ENCODE results near the gene INSR. TPM values are rescaled to one million over a fixed set of nuclear protein-coding genes. Genes with fewer than 3 reads are reported as not detected.

The INSR gene
- polyA plus RNA-seq, 1 of the 3 experiments (the other 2 are of a cell fraction) = 3.6 TPM

DNA sequence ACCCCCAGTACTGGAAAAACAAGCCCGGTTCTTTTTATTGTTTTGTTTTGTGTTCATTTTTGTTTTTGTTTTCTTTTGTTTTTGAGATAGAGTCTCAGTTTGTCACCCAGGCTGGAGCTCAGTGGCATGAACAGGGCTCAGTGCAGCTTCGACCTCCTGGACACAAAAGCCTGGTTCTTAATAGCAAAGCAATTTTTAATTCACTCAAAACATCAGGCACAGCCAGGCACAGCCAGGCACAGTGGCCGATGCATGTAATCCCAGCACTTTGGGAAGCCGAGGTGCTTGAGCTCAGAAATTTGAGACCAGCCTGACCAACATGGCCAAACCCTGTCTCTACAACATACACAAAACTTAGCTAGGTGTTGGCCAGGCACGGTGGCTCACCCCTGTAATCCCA, 30.7 kb downstream of the INSR start:
- no peaks in the 10 kb centered on the region for H3K9me3 ChIP-seq
- H3K79me2 ChIP-seq (ENCODE audit: insufficient read depth) = no peaks in the 10 kb centered on the region
- no peak for DNase-seq
- H3K27ac ChIP-seq (ENCODE audit: low read depth in 2 of 2, low read length in 1 of 2) = no peak overlapping the region
- POLR2A ChIA-PET = no interaction called here
- TF ChIP-seq YY1 (IDR thresholded peaks at IDR 0.05; ENCODE audit: low read depth) (no peak), RCOR1 (IDR thresholded peaks at IDR 0.05; ENCODE audit: low read length) (no peak), ELF1 (IDR thresholded peaks at IDR 0.05) (no peak)
- TF ChIP-seq, protein P1, sequence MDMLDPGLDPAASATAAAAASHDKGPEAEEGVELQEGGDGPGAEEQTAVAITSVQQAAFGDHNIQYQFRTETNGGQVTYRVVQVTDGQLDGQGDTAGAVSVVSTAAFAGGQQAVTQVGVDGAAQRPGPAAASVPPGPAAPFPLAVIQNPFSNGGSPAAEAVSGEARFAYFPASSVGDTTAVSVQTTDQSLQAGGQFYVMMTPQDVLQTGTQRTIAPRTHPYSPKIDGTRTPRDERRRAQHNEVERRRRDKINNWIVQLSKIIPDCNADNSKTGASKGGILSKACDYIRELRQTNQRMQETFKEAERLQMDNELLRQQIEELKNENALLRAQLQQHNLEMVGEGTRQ (IDR thresholded peaks at IDR 0.05; ENCODE audit: borderline replicate concordance, low read depth, low read length) = no peak
- H3F3A ChIP-seq (replicated peaks; ENCODE audit: insufficient read depth) = no peaks in the 10 kb centered on the region
- no peak overlapping the region for H2AFZ ChIP-seq (ENCODE audit: low read depth)
- H3K4me3 ChIP-seq (ENCODE audit: low read depth in 2 of 2, low read length in 1 of 2) = no peak overlapping the region
- WGBS (ENCODE audit: low lambda C conversion rate) = 73% methylated on average over 5 of the region's 5 CpGs
- no peaks in the 10 kb centered on the region for H3K27me3 ChIP-seq (ENCODE audit: insufficient read depth)
- H3K36me3 ChIP-seq (replicated peaks in 1 of 2; ENCODE audit: control insufficient read depth in 1 of 2, insufficient read depth in 2 of 2, low read length in 1 of 2) = peaks cover 0 to 11% of the 10 kb centered on the region in 2 experiments
- no peaks in the 10 kb centered on the region for H3K4me1 ChIP-seq (ENCODE audit: control insufficient read depth in 1 of 2, insufficient read depth in 2 of 2, low read depth in 1 of 2, low read length in 1 of 2)
- H4K20me1 ChIP-seq (ENCODE audit: insufficient read depth) = no peaks in the 10 kb centered on the region
- no peak overlapping the region for H3K9ac ChIP-seq
- CTCF ChIA-PET = no interaction called here
- no peak overlapping the region for H3K4me2 ChIP-seq
- H3K9me2 ChIP-seq = no peaks in the 10 kb centered on the region

GRCh38 chr19:7263066-7263465, 31.1 kb downstream of the INSR start:
- Histone ChIP-seq H3K9me2 (no peaks in the 10 kb centered on the region), H4K20me1 (ENCODE audit: insufficient read depth) (no peaks in the 10 kb centered on the region), H3K27ac (ENCODE audit: low read depth in 2 of 2, low read length in 1 of 2) (no peak overlapping the region), H3F3A (replicated peaks; ENCODE audit: insufficient read depth) (no peaks in the 10 kb centered on the region), H3K79me2 (ENCODE audit: insufficient read depth) (no peaks in the 10 kb centered on the region), H3K36me3 (replicated peaks in 1 of 2; ENCODE audit: control insufficient read depth in 1 of 2, insufficient read depth in 2 of 2, low read length in 1 of 2) (peaks cover 0 to 11% of the 10 kb centered on the region in 2 experiments), H3K4me1 (ENCODE audit: control insufficient read depth in 1 of 2, insufficient read depth in 2 of 2, low read depth in 1 of 2, low read length in 1 of 2) (no peaks in the 10 kb centered on the region), H3K4me2 (no peak overlapping the region), H3K9me3 (no peaks in the 10 kb centered on the region), H3K9ac (no peak overlapping the region), H3K4me3 (ENCODE audit: low read depth in 2 of 2, low read length in 1 of 2) (no peak overlapping the region), H3K27me3 (ENCODE audit: insufficient read depth) (no peaks in the 10 kb centered on the region), H2AFZ (ENCODE audit: low read depth) (no peak overlapping the region)
- ChIA-PET POLR2A (no interaction called here), CTCF (interaction anchor here (1.3 kb wide), 1 partner anchor 12 kb away, joined by 3 read pairs; no protein-coding TSS in a partner anchor)
- no peak for DNase-seq
- TF ChIP-seq NRF1 (IDR thresholded peaks at IDR 0.05; ENCODE audit: low read depth, low read length) (no peak), RFX5 (IDR thresholded peaks at IDR 0.05; ENCODE audit: low read length) (no peak), ELF1 (IDR thresholded peaks at IDR 0.05) (no peak), FOXJ3 (CRISPR knock-in tag; IDR thresholded peaks at IDR 0.05) (no peak), MXI1 (IDR thresholded peaks at IDR 0.05; ENCODE audit: low read depth, low read length) (no peak), TAF1 (IDR thresholded peaks at IDR 0.05; ENCODE audit: borderline replicate concordance, low read depth, low read length) (no peak), POLR2AphosphoS5 (IDR thresholded peaks at IDR 0.05; ENCODE audit: low read depth, low read length) (no peak), PBX3 (IDR thresholded peaks at IDR 0.05) (no peak), NFIC (IDR thresholded peaks at IDR 0.05; ENCODE audit: borderline replicate concordance) (no peak), SIN3A (IDR thresholded peaks at IDR 0.05; ENCODE audit: borderline replicate concordance, low read depth, low read length) (no peak), RCOR1 (IDR thresholded peaks at IDR 0.05; ENCODE audit: low read length) (no peak), EZH2phosphoT487 (IDR thresholded peaks at IDR 0.05; ENCODE audit: borderline replicate concordance, low read depth) (no peak)
- TF ChIP-seq, protein P2, sequence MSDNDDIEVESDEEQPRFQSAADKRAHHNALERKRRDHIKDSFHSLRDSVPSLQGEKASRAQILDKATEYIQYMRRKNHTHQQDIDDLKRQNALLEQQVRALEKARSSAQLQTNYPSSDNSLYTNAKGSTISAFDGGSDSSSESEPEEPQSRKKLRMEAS (IDR thresholded peaks at IDR 0.05; ENCODE audit: low read depth) = no peak
- 94% methylated on average over 3 of the region's 3 CpGs for WGBS (ENCODE audit: low lambda C conversion rate)
